SU-DHL-6 (cell line): ENCODE data around the gene USP21.

ENCODE experiments used
- H2AFZ ChIP-seq: fragments of 200-600 bp; sonication (generic); 2 replicates; pipeline ENCODE4 v1.6.1; 2014; ENCODE audit warnings: low read depth, mild to moderate bottlenecking, moderate library complexity, mixed read lengths, antibody characterized with exemption, low read length; ENCODE audit not compliant: severe bottlenecking
- H3F3A ChIP-seq: fragments of 200-600 bp; shearing (Covaris generic); 2 replicates; pipeline ENCODE4 v1.6.0; 2016; ENCODE audit warnings: antibody characterized with exemption, mild to moderate bottlenecking; ENCODE audit not compliant: insufficient read depth
- H3K27ac ChIP-seq: fragments of 200-600 bp; sonication (generic); 2 replicates; pipeline ENCODE4 v1.5.1; 2016; ENCODE audit warnings: low read depth, mild to moderate bottlenecking, low read length, moderate library complexity, mixed read lengths
- H3K27me3 ChIP-seq: fragments of 200-600 bp; sonication (generic), shearing (Covaris generic); 2 replicates; pipeline ENCODE4 v1.6.0; 2014; ENCODE audit warnings: mild to moderate bottlenecking, low read length
- H3K36me3 ChIP-seq: fragments of 200-600 bp; sonication (generic); 2 replicates; pipeline ENCODE4 v1.6.1; 2014; ENCODE audit warnings: mild to moderate bottlenecking, low read length, mixed read lengths
- H3K4me2 ChIP-seq: fragments of 300-600, 200-600 bp; shearing (Covaris generic), sonication (generic); 2 replicates; pipeline ENCODE4 v1.6.0; 2014; ENCODE audit warnings: low read length, low read depth, mild to moderate bottlenecking; ENCODE audit not compliant: poor library complexity, severe bottlenecking
- H3K4me3 ChIP-seq: fragments of 200-600 bp; sonication (generic); 2 replicates; pipeline ENCODE4 v1.5.1; 2014; ENCODE audit warnings: antibody characterized with exemption, low read length, mild to moderate bottlenecking, mixed read lengths; ENCODE audit not compliant: insufficient read depth, poor library complexity, severe bottlenecking
- H3K79me2 ChIP-seq: fragments of 200-600 bp; sonication (generic); 2 replicates; pipeline ENCODE4 v1.6.1; 2014; ENCODE audit warnings: mild to moderate bottlenecking, low read length, moderate library complexity; ENCODE audit not compliant: insufficient read depth
- H3K9ac ChIP-seq: fragments of 200-600 bp; sonication (generic); 2 replicates; pipeline ENCODE4 v1.7.0; 2014; ENCODE audit warnings: mild to moderate bottlenecking, low read length
- H3K9me2 ChIP-seq: fragments of 200-600 bp; sonication (generic); replicated peaks from 2 replicates; pipeline ENCODE4 v1.6.1; 2014; ENCODE audit warnings: low read length; ENCODE audit not compliant: insufficient read depth
- H3K9me3 ChIP-seq: fragments of 200-600 bp; sonication (generic); 2 replicates; pipeline ENCODE4 v1.6.1; 2014; ENCODE audit warnings: low read length, mixed read lengths; ENCODE audit not compliant: insufficient read depth
- H4K20me1 ChIP-seq: fragments of 200-600 bp; sonication (generic); 2 replicates; pipeline ENCODE4 v1.6.1; 2014; ENCODE audit warnings: low read depth, mild to moderate bottlenecking, antibody characterized with exemption, low read length, moderate library complexity, mixed read lengths
- EZH2phosphoT487 ChIP-seq: fragments of 200-600 bp; sonication (generic), shearing (Covaris generic); conservative IDR thresholded peaks from 2 replicates; pipeline ENCODE4 v1.6.1; 2018; ENCODE audit warnings: mild to moderate bottlenecking, antibody characterized with exemption, low read length, moderate library complexity, mixed read lengths
- TF ChIP-seq, protein P1 (sequence below): fragments of 200-600 bp; sonication (generic); IDR thresholded peaks from one replicate; pipeline ENCODE4 v1.5.1; 2017; ENCODE audit warnings: antibody characterized with exemption, mild to moderate bottlenecking, low read length, moderate library complexity; ENCODE audit not compliant: insufficient read depth, poor library complexity, severe bottlenecking

USP21 gene

DNA sequence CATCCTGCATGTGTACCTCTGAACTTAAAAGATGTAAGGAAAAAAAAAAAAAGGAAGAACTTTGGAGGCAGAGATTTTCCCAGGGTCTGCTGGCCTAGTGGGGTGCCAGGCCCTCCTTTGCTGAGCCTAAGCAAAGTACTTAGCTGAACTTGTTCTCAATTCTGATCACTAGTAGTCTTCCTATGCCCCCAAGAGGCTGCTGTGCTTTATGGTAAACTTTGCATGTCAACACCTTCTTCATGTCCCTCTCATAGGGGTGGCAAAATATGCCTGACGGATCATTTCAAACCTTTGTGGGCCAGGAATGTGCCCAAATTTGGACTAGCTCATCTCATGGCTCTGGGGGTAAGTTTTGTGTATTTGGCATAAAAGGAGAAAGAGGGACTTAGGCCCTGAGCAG lies 1.4 kb upstream of the USP21 start:
- Histone ChIP-seq H3K27me3 (no peaks in the 10 kb centered on the region), H2AFZ (no peak overlapping the region), H3K27ac (no peak overlapping the region), H3K9me3 (no peaks in the 10 kb centered on the region), H3K36me3 (no peaks in the 10 kb centered on the region), H3K4me2 (no peak overlapping the region), H3F3A (peaks cover 10% of the 10 kb centered on the region), H3K9ac (no peak overlapping the region), H3K4me3 (no peak overlapping the region), H4K20me1 (no peaks in the 10 kb centered on the region), H3K79me2 (peaks cover 10% of the 10 kb centered on the region), H3K9me2 (no peaks in the 10 kb centered on the region)
- no peak for TF ChIP-seq EZH2phosphoT487
- TF ChIP-seq, protein P1, sequence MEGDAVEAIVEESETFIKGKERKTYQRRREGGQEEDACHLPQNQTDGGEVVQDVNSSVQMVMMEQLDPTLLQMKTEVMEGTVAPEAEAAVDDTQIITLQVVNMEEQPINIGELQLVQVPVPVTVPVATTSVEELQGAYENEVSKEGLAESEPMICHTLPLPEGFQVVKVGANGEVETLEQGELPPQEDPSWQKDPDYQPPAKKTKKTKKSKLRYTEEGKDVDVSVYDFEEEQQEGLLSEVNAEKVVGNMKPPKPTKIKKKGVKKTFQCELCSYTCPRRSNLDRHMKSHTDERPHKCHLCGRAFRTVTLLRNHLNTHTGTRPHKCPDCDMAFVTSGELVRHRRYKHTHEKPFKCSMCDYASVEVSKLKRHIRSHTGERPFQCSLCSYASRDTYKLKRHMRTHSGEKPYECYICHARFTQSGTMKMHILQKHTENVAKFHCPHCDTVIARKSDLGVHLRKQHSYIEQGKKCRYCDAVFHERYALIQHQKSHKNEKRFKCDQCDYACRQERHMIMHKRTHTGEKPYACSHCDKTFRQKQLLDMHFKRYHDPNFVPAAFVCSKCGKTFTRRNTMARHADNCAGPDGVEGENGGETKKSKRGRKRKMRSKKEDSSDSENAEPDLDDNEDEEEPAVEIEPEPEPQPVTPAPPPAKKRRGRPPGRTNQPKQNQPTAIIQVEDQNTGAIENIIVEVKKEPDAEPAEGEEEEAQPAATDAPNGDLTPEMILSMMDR, result no peak

- no peak overlapping the region for H3K27ac ChIP-seq
- no peaks in the 10 kb centered on the region for H3K9me2 ChIP-seq
These were observed 837 bp upstream of the USP21 start for GRCh38 chr1:161158316-161159010.

DNA sequence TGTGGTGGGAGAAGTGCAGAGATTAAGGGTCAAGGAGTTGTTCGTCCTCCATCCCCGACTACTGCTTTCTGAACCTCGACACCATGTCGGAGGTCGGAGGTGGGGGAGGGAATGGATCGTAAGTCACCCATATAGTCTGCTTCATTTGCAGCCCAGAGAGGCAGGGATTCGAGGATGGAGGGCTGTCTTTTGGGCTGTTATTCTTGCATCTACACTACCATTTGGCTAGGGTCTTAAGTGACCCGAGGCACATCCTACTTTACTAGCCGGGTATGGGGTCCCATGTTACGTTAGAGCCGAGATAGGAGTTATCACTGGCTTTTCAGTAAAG lies 578 bp downstream of the USP21 start:
- H3K4me3 ChIP-seq, result peak overlapping the region; percentile 87
- H4K20me1 ChIP-seq, result no peaks in the 10 kb centered on the region
- H3K9me2 ChIP-seq, result no peaks in the 10 kb centered on the region
- peaks cover 6% of the 10 kb centered on the region; the same call in 1 of the 2 replicates for H3K79me2 ChIP-seq
- H3K27me3 ChIP-seq, result no peaks in the 10 kb centered on the region
- TF ChIP-seq, protein P1, result no peak
- no peak for TF ChIP-seq EZH2phosphoT487
- peak overlapping the region; percentile 96 for H3K9ac ChIP-seq
- peak overlapping the region; percentile 59 for H3K27ac ChIP-seq
- no peaks in the 10 kb centered on the region for H3K9me3 ChIP-seq
- H3F3A ChIP-seq, result peaks cover 10% of the 10 kb centered on the region; the same call in 1 of the 2 replicates
- H3K4me2 ChIP-seq, result peak overlapping the region; percentile 97
- H3K36me3 ChIP-seq, result no peaks in the 10 kb centered on the region
- peak overlapping the region; percentile 96 for H2AFZ ChIP-seq

More at GRCh38 chr1:161158316-161159010, 837 bp upstream of the USP21 start:
- Histone ChIP-seq H3K36me3 (no peaks in the 10 kb centered on the region), H3K9me3 (no peaks in the 10 kb centered on the region), H3K4me3 (peak overlapping the region; percentile 87), H3K4me2 (peak overlapping the region; percentile 97), H2AFZ (no peak overlapping the region), H3K9ac (peak overlapping the region; percentile 96), H3K79me2 (peaks cover 10% of the 10 kb centered on the region), H3K27me3 (no peaks in the 10 kb centered on the region), H3F3A (peaks cover 10% of the 10 kb centered on the region), H4K20me1 (no peaks in the 10 kb centered on the region)
- TF ChIP-seq, protein P1, result no peak
- TF ChIP-seq EZH2phosphoT487, result no peak
